ENCODE results near the gene MAPKAPK2.

The MAPKAPK2 gene

DNA sequence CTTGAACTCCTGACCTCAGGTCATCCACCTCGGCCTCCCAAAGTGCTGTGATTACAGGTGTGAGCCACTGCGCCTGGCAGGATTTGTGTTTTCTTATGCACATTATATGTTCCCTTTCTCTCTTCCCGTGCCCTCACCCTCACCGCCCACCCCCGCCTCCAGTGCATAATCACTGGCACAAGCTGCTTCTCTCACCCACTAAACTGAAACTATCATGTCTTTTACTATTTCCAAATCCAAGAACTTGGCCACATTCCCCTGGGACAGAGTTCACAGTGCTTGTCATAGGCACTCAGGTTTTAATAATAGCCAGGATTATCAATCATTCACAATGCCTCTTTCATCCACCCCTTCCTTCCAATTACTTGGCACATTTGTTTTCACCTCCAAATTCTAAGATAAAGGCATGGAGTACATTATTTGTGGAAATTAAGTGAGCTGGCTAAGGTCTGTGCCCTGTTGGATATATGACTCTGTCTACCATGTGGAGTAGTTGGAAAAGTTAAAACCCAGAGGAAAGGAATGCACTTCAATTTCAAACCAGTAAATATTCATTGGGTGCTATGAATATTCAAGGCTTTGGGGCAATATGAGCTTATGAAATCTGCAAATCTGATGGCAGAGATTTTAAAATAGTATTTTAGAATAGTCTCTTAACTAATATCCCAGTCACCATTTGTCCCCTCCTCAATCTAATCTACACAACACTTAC is 17.6 kb upstream of the MAPKAPK2 start:
- H3K36me3 Mint-ChIP-seq (ENCODE audit: low read depth) = no peaks in the 10 kb centered on the region
- no peaks in the 10 kb centered on the region for H3K9me3 Mint-ChIP-seq
- no peak overlapping the region for H3K4me3 Mint-ChIP-seq
- peak overlapping the region in 1 of 3 experiments; percentile 24 for H3K27ac Mint-ChIP-seq
- peaks cover 50% of the 10 kb centered on the region for H3K4me1 Mint-ChIP-seq
- TF ChIP-seq, protein P1, sequence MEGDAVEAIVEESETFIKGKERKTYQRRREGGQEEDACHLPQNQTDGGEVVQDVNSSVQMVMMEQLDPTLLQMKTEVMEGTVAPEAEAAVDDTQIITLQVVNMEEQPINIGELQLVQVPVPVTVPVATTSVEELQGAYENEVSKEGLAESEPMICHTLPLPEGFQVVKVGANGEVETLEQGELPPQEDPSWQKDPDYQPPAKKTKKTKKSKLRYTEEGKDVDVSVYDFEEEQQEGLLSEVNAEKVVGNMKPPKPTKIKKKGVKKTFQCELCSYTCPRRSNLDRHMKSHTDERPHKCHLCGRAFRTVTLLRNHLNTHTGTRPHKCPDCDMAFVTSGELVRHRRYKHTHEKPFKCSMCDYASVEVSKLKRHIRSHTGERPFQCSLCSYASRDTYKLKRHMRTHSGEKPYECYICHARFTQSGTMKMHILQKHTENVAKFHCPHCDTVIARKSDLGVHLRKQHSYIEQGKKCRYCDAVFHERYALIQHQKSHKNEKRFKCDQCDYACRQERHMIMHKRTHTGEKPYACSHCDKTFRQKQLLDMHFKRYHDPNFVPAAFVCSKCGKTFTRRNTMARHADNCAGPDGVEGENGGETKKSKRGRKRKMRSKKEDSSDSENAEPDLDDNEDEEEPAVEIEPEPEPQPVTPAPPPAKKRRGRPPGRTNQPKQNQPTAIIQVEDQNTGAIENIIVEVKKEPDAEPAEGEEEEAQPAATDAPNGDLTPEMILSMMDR (IDR thresholded peaks at IDR 0.05; ENCODE audit: unreplicated experiment in 3 of 3) = no peak
- H3K27me3 Mint-ChIP-seq (ENCODE audit: low read depth) = peaks cover 41% of the 10 kb centered on the region

DNA sequence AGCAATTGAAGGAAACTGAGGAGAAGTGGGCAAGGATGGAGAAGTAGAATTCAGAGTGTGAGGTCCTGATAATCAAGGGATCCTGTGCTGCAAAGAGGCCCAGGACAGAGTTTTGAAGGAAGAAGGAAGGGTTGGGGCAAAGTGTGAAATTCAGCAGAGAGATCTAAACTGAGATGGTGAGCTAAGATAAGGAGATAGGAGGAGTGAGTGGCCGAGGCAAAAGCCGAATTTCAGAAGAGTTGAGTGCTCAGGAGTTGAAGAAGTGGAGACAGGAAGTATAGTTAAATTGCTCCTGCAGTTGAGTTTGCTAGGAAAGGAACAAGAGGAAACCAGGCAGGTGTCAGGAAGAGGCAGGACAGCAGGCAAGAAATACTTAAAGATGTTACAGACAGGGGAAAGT is 16.4 kb upstream of the MAPKAPK2 start:
- TF ChIP-seq, protein P1 (IDR thresholded peaks at IDR 0.05; ENCODE audit: unreplicated experiment in 3 of 3) = no peak
- peaks cover 31% of the 10 kb centered on the region for H3K27me3 Mint-ChIP-seq (ENCODE audit: low read depth)
- H3K4me1 Mint-ChIP-seq = peaks cover 41% of the 10 kb centered on the region
- H3K4me3 Mint-ChIP-seq = no peak overlapping the region
- H3K27ac Mint-ChIP-seq = peak overlapping the region in 1 of 3 experiments; percentile 20
- no peaks in the 10 kb centered on the region for H3K36me3 Mint-ChIP-seq (ENCODE audit: low read depth)
- H3K9me3 Mint-ChIP-seq = no peaks in the 10 kb centered on the region

DNA sequence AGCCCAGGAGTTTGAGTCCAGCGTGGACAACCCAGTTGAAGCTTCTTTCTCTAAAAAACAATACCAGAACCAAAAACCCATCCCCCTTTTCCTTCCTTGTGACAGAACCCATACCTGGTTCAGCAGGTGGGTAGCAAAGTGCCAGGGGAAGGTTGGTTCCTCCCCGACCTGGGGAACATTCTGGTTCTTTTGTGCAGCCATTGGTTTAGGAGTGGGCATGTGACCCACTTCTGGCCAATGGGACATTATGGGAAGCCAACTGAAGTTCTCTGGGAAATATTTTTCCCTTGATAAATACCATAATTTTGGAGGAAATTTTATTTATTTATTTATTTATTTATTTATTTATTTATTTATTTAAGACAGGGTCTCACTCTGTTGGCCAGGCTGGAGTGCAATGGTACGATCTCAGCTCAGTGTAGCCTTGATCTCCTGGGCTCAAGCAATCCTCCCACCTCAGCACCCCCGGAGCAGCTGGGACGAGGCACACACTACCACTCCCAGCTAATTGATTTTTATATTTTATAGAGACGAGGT is 15.8 kb upstream of the MAPKAPK2 start:
- H3K4me3 Mint-ChIP-seq = no peak overlapping the region
- peaks cover 25% of the 10 kb centered on the region for H3K27me3 Mint-ChIP-seq (ENCODE audit: low read depth)
- H3K9me3 Mint-ChIP-seq = no peaks in the 10 kb centered on the region
- no peak overlapping the region for H3K27ac Mint-ChIP-seq
- H3K4me1 Mint-ChIP-seq = peaks cover 36% of the 10 kb centered on the region
- H3K36me3 Mint-ChIP-seq (ENCODE audit: low read depth) = no peaks in the 10 kb centered on the region
- TF ChIP-seq, protein P1 (IDR thresholded peaks at IDR 0.05; ENCODE audit: unreplicated experiment in 3 of 3) = no peak

DNA sequence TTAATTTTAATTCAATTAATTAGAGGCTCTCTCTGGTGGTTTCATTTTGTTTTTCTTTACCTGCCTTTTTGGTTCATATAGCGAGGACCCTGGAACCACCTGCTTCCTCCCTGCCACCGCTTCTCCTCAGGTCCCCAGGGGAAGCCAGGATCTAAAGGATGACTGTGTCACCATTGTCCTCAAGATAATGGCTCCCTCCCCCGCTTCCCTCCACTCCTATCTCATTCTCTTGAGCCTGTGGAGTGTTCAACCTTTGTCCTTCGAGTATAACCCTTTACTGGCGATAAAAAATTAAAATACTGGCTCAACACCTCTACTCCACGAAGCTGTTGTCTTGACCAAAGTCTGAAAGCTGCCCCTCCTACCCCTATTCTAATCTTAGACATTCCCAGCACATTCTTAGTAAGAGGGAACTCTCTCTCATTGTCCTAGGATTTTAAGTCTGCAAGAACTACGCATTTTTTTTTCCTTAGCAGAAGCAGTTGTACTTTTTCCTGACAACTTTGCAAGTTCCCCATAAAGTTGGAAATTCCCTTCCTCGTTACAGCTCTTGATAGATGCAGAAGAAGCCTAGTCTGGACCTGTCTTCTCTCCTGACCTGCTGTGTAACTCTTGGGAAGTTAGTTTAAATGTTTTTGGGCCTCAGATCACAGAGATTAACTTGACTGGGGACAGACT is 12.6 kb upstream of the MAPKAPK2 start:
- Mint-ChIP-seq H3K4me1 (peaks cover 22% of the 10 kb centered on the region), H3K9me3 (no peaks in the 10 kb centered on the region), H3K27ac (no peak overlapping the region), H3K36me3 (ENCODE audit: low read depth) (no peaks in the 10 kb centered on the region), H3K27me3 (ENCODE audit: low read depth) (peaks cover 7% of the 10 kb centered on the region), H3K4me3 (no peak overlapping the region)
- TF ChIP-seq, protein P1 (IDR thresholded peaks at IDR 0.05; ENCODE audit: unreplicated experiment in 3 of 3) = no peak

DNA sequence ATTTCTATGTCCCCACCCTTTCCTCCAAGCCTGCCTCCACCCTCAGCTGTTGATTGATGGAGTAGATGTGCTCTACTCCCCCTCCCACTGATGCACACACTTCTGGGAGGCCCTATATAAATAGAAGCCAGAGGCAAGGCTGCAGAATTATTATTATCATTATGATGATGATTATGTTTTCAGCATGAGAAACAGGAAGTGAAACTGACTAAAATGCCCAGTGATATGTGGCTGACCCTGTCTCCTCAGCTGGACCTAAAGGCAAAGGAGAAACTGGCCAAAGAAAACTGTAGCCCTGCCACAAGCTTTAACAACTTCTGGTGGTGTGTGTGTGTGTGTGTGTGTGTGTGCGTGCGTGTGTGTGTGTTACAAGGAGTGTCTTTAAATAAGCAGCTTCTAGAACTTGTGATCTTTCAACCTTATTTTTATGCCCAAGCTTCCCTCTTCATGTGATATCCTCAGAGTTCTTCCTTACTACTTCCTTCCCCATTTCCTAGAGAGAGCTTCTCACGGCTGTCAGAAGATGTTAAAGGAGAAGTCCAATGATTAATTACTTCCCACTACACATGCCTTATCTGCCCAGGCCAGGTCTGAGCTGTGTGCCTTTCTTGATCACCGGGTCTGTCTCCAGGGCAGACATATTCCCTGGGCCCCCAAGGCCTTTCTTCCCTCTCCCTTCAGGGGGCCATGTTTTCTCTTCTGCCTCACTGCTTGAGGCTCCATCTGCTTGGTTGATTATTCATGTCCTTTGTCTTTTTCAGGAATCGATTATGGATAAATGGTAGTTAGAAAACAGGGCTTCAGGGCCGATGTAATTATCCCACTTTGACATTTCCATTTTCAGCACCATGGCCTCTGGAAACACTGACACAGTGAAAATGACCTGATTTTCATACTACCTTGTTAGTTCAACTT is 11.6 kb upstream of the MAPKAPK2 start:
- peaks cover 15% of the 10 kb centered on the region for H3K4me1 Mint-ChIP-seq
- H3K4me3 Mint-ChIP-seq = no peak overlapping the region
- H3K36me3 Mint-ChIP-seq (ENCODE audit: low read depth) = no peaks in the 10 kb centered on the region
- peaks cover under 1% of the 10 kb centered on the region for H3K27me3 Mint-ChIP-seq (ENCODE audit: low read depth)
- TF ChIP-seq, protein P1 (IDR thresholded peaks at IDR 0.05; ENCODE audit: unreplicated experiment in 3 of 3) = no peak
- H3K9me3 Mint-ChIP-seq = no peaks in the 10 kb centered on the region
- H3K27ac Mint-ChIP-seq = no peak overlapping the region
